Neural progenitor cell (in vitro differentiated cells): ENCODE results near the gene TTC27. TPM values are rescaled to one million over a fixed set of nuclear protein-coding genes. Genes with fewer than 3 reads are reported as not detected.

Experiments used
- DNase-seq: peaks from one replicate; pipeline ENCODE4 v3.0.0-alpha.2; 2016; ENCODE audit warnings: low spot score
- H2AFZ ChIP-seq: fragments of 200-600 bp; sonication (generic); replicated peaks from 2 replicates; pipeline ENCODE4 v1.6.1; 2016; ENCODE audit warnings: antibody characterized with exemption
- H3F3A ChIP-seq: fragments of 200-600 bp; sonication (generic); 2 replicates; pipeline ENCODE4 v1.6.1; 2016; ENCODE audit warnings: antibody characterized with exemption, low read depth
- H3K27ac ChIP-seq: fragments of 200-600 bp; sonication (generic); 2 replicates; pipeline ENCODE4 v1.5.1; 2016; ENCODE audit warnings: mild to moderate bottlenecking
- H3K27me3 ChIP-seq: fragments of 200-600 bp; sonication (generic); 2 replicates; pipeline ENCODE4 v1.6.1; 2016; ENCODE audit warnings: mild to moderate bottlenecking, moderate library complexity
- H3K36me3 ChIP-seq: fragments of 200-600 bp; sonication (generic); 2 replicates; pipeline ENCODE4 v1.5.1; 2016
- H3K4me1 ChIP-seq: fragments of 200-600 bp; sonication (generic); 2 replicates; pipeline ENCODE4 v1.6.1; 2016; ENCODE audit warnings: mixed run types
- H3K4me2 ChIP-seq: fragments of 200-600 bp; sonication (generic); 2 replicates; pipeline ENCODE4 v1.6.1; 2016
- H3K4me3 ChIP-seq: fragments of 200-600 bp; sonication (generic); 2 replicates; pipeline ENCODE4 v1.5.1; 2016
- H3K79me2 ChIP-seq: fragments of 200-600 bp; sonication (generic); 2 replicates; pipeline ENCODE4 v1.6.1; 2016; ENCODE audit warnings: low read depth
- H3K9ac ChIP-seq: fragments of 200-600 bp; sonication (generic); 2 replicates; pipeline ENCODE4 v1.6.1; 2016
- H3K9me3 ChIP-seq: fragments of 200-600 bp; sonication (generic); 2 replicates; pipeline ENCODE4 v1.5.1; 2016; ENCODE audit warnings: low read depth
- H4K20me1 ChIP-seq: fragments of 200-600 bp; sonication (generic); 2 replicates; pipeline ENCODE4 v1.6.1; 2016; ENCODE audit warnings: low read depth
- H3K27ac Mint-ChIP-seq: 3 replicates; pipeline ENCODE4 v1.8.0; 2021; ENCODE audit warnings: mixed read lengths
- H3K27me3 Mint-ChIP-seq: 2 replicates; pipeline ENCODE4 v1.8.0; 2022; ENCODE audit warnings: low read depth, mild to moderate bottlenecking, inconsistent platforms, moderate library complexity, mixed read lengths; ENCODE audit not compliant: insufficient read depth
- H3K36me3 Mint-ChIP-seq: 3 replicates; pipeline ENCODE4 v1.8.0; 2021; ENCODE audit warnings: mixed read lengths
- H3K4me1 Mint-ChIP-seq: 3 replicates; pipeline ENCODE4 v1.8.0; 2021; ENCODE audit warnings: mixed read lengths
- H3K4me3 Mint-ChIP-seq: 3 replicates; pipeline ENCODE4 v1.8.0; 2021; ENCODE audit warnings: mild to moderate bottlenecking, moderate library complexity, mixed read lengths
- H3K9me3 Mint-ChIP-seq: 3 replicates; pipeline ENCODE4 v1.8.0; 2020; ENCODE audit warnings: mixed read lengths
- EZH2 ChIP-seq: fragments of 200-600 bp; sonication (generic); IDR thresholded peaks from 2 replicates; pipeline ENCODE4 v1.6.1; 2017; ENCODE audit warnings: antibody characterized with exemption, mild to moderate bottlenecking, moderate library complexity
- EZH2phosphoT487 ChIP-seq: fragments of 200-600 bp; sonication (generic); IDR thresholded peaks from 2 replicates; pipeline ENCODE4 v1.6.1; 2017; ENCODE audit warnings: antibody characterized with exemption
- total RNA-seq: library from RNA; depleted of rRNA; stranded (reverse); fragments of >200 nt; gene quantifications from 2 replicates; pipeline ENCODE4 v1.2.3, GENCODE V29; 2015; ENCODE audit warnings: low replicate concordance
- TF ChIP-seq, protein P1 (sequence below): fragments of 200-600 bp; sonication (generic); IDR thresholded peaks from 2 replicates; pipeline ENCODE4 v1.5.1; 2017; ENCODE audit warnings: antibody characterized with exemption, mild to moderate bottlenecking

TTC27 gene
- total RNA-seq, 1 donor from 2014 or later = 32.5 TPM

DNA sequence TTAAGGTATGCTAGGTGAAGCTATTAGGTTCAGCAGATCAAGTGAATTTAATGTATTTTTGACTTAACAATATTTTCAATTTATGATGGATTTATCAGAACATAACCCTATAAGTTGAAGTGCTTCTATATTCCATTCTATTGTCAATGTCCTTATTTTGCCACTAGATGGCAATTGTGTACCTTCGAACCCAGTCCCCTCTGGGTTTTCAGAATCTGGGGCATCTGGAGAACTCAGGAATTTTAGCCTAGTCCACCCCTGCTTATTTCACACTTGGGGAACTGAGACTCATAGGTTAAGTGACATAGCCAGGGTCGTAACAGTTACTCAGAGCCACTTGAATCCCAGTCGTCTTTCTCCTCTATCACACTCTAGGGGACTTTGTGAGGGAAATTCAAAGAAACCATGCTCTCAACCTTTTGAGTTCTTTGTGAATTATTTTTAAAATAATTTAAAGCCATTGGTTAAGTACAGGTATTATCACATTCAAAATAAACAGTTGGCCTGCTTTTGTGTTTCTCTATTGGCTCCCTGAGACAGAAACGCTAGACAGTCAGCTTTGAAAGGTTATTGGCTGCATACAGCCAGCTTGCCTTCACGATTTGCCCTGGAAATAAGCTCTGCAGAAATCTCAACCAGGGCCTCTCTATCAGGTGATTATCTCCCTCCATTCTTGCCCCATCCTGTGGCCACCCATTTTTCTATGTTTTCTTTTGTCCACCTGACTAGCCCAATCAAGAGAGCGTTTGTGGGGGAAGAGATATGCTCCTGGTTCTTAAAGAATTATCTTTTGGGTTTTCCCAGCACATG is 145.0 kb downstream of the TTC27 start:
- Mint-ChIP-seq H3K27me3 (no peaks in the 10 kb centered on the region), H3K36me3 (no peaks in the 10 kb centered on the region), H3K4me1 (no peaks in the 10 kb centered on the region), H3K4me3 (no peak overlapping the region), H3K27ac (no peak overlapping the region), H3K9me3 (peaks cover 2% of the 10 kb centered on the region)
- Histone ChIP-seq H3K9ac (no peak overlapping the region), H3K27me3 (no peaks in the 10 kb centered on the region), H3K4me2 (peak overlapping the region; percentile 23), H3K36me3 (no peaks in the 10 kb centered on the region), H4K20me1 (no peaks in the 10 kb centered on the region), H3F3A (peaks cover 8% of the 10 kb centered on the region), H3K4me3 (no peak overlapping the region), H3K4me1 (peaks cover 9% of the 10 kb centered on the region), H2AFZ (peak overlapping the region; percentile 4), H3K27ac (no peak overlapping the region), H3K9me3 (no peaks in the 10 kb centered on the region), H3K79me2 (no peaks in the 10 kb centered on the region)
- TF ChIP-seq EZH2 = no peak
- TF ChIP-seq, protein P1, sequence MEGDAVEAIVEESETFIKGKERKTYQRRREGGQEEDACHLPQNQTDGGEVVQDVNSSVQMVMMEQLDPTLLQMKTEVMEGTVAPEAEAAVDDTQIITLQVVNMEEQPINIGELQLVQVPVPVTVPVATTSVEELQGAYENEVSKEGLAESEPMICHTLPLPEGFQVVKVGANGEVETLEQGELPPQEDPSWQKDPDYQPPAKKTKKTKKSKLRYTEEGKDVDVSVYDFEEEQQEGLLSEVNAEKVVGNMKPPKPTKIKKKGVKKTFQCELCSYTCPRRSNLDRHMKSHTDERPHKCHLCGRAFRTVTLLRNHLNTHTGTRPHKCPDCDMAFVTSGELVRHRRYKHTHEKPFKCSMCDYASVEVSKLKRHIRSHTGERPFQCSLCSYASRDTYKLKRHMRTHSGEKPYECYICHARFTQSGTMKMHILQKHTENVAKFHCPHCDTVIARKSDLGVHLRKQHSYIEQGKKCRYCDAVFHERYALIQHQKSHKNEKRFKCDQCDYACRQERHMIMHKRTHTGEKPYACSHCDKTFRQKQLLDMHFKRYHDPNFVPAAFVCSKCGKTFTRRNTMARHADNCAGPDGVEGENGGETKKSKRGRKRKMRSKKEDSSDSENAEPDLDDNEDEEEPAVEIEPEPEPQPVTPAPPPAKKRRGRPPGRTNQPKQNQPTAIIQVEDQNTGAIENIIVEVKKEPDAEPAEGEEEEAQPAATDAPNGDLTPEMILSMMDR = peak; percentile 94
- peak; percentile 79 for DNase-seq

DNA sequence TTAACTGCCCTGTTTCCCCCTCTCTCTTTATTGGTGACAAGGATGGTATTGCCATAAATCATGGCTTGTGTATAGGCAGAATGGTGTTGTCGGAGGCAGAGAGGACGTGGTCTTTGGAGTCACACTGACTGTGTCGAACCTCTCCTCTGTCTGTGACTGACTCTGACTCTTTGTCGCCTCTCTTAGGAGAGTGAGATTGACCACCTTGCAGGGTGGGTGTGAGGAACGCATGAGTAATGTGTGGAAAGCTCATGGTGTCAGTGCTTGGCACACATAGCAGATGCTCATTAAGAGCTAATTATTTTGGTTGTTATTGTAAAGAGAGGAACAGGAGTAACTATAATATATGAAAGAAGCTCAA is 145.6 kb downstream of the TTC27 start:
- no peaks in the 10 kb centered on the region for H3K79me2 ChIP-seq
- H3F3A ChIP-seq = peaks cover 8% of the 10 kb centered on the region
- no peak for DNase-seq
- no peak for TF ChIP-seq EZH2
- TF ChIP-seq, protein P1 = no peak
- no peak for TF ChIP-seq EZH2phosphoT487
- H4K20me1 ChIP-seq = no peaks in the 10 kb centered on the region
- H3K27me3 ChIP-seq = no peaks in the 10 kb centered on the region
- H3K4me3 ChIP-seq = no peak overlapping the region
- Mint-ChIP-seq H3K4me3 (no peak overlapping the region), H3K36me3 (no peaks in the 10 kb centered on the region), H3K9me3 (peaks cover 2% of the 10 kb centered on the region), H3K27me3 (no peaks in the 10 kb centered on the region), H3K4me1 (no peaks in the 10 kb centered on the region), H3K27ac (no peak overlapping the region)
- no peak overlapping the region for H3K27ac ChIP-seq
- no peaks in the 10 kb centered on the region for H3K9me3 ChIP-seq
- no peaks in the 10 kb centered on the region for H3K36me3 ChIP-seq
- H3K9ac ChIP-seq = no peak overlapping the region
- peak overlapping the region; percentile 4 for H2AFZ ChIP-seq
- peaks cover 9% of the 10 kb centered on the region for H3K4me1 ChIP-seq
- H3K4me2 ChIP-seq = no peak overlapping the region

DNA sequence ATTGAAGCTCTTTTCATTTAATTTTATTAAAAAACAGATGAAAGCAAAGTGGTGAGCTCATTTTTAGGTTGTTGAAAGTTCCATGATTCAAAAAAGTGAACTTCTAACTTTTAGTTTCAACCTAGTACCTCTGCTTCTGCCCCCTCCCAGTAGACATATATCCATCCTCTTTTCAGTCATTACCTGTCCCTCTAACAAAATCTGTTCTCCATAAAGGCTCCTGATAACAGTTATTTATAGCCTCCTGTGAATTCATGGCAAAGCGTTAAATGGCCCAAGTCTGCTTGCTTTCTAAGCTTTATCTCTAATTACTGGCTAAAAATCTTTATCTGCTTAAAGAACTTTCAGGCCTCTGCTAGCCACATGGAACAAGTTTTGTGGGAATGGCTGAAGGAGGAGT is 148.1 kb downstream of the TTC27 start:
- Histone ChIP-seq H3K4me2 (no peak overlapping the region), H4K20me1 (no peaks in the 10 kb centered on the region), H3K9ac (no peak overlapping the region), H3K36me3 (no peaks in the 10 kb centered on the region), H3K9me3 (no peaks in the 10 kb centered on the region), H3K79me2 (no peaks in the 10 kb centered on the region), H3K27ac (no peak overlapping the region), H3F3A (peaks cover 8% of the 10 kb centered on the region), H3K4me1 (peaks cover 9% of the 10 kb centered on the region), H2AFZ (no peak overlapping the region), H3K4me3 (no peak overlapping the region), H3K27me3 (no peaks in the 10 kb centered on the region)
- Mint-ChIP-seq H3K27me3 (no peaks in the 10 kb centered on the region), H3K36me3 (peaks cover 7% of the 10 kb centered on the region), H3K27ac (no peak overlapping the region), H3K9me3 (peaks cover 8% of the 10 kb centered on the region), H3K4me3 (no peak overlapping the region), H3K4me1 (no peaks in the 10 kb centered on the region)
- no peak for DNase-seq
- TF ChIP-seq, protein P1 = no peak
- no peak for TF ChIP-seq EZH2
- no peak for TF ChIP-seq EZH2phosphoT487
